Thyroid gland (tissue), 4 donors: ENCODE results near the gene C1orf167. TPM values are rescaled to one million over a fixed set of nuclear protein-coding genes. Genes with fewer than 3 reads are reported as not detected.
A peak's percentile ranks its signal among the peaks of the same experiment; 100 is the strongest.

Source experiments
- DNase-seq, 2 donors: peaks; one replicate each; pipeline ENCODE4 v3.0.0-alpha.2; 2019
- H3K27ac ChIP-seq, 3 donors: fragments of 200-600 bp; sonication (generic); 1 replicate in 2 of 3; 2 replicates in 1 of 3; pipeline ENCODE4 v1.5.1; 2016 to 2019; ENCODE audit warnings: mild to moderate bottlenecking in 1 of 3, moderate library complexity in 1 of 3
- H3K27me3 ChIP-seq: fragments of 200-600 bp; sonication (generic); one replicate; pipeline ENCODE4 v1.5.1; 2019
- H3K36me3 ChIP-seq, 2 donors: fragments of 200-600 bp; sonication (generic); one replicate each; pipeline ENCODE4 v1.5.1; 2016 to 2019
- H3K4me1 ChIP-seq, 2 donors: fragments of 200-600 bp; sonication (generic); one replicate each; pipeline ENCODE4 v1.5.1; 2017 to 2019
- H3K4me3 ChIP-seq, 3 donors: fragments of 200-600 bp; sonication (generic); replicated peaks in 1 of 3; 1 replicate in 2 of 3; 2 replicates in 1 of 3; pipeline ENCODE4 v1.5.1; 2016; ENCODE audit warnings: mild to moderate bottlenecking in 1 of 3
- H3K9me3 ChIP-seq: fragments of 200-600 bp; sonication (generic); one replicate; pipeline ENCODE4 v1.5.1; 2017
- CTCF ChIP-seq, 6 experiments: fragments of 200-600 bp in 3 of 6; fragments of 450-650 bp in 3 of 6; sonication (generic) in 3 of 6; IDR thresholded peaks; one replicate each; pipeline ENCODE4 v1.5.1; 2016 to 2019; ENCODE audit warnings: antibody characterized with exemption in 6 of 6, mild to moderate bottlenecking in 2 of 6, inconsistent platforms in 1 of 6, moderate library complexity in 1 of 6
- POLR2A ChIP-seq, 2 donors: fragments of 450-650 bp; IDR thresholded peaks; one replicate each; pipeline ENCODE4 v1.6.1; 2017; ENCODE audit warnings: antibody characterized with exemption in 2 of 2, mild to moderate bottlenecking in 2 of 2, moderate library complexity in 1 of 2
- WGBS, 2 donors: methylation state at CpG; one replicate each; pipeline ENCODE4 v1.1.5; 2017; 5-methylcytosine and 5-hydroxymethylcytosine counted together
- intact Hi-C: fragments of 100-400 bp; cut with DNase I; formaldehyde crosslinking; loops from one replicate; pipeline ENCODE4 v1.15.1; 2023
- total RNA-seq, 4 donors: library from RNA; depleted of rRNA; stranded (reverse); fragments of >200 nt; gene quantifications; one replicate each; pipeline ENCODE4 v1.2.3, GENCODE V29; 2016

The C1orf167 gene
- total RNA-seq, 4 donors from 2014 or later = 0.22 to 6.3 TPM; not detected in 2

GRCh38 chr1:11782127-11782708 lies 20.2 kb downstream of the C1orf167 start:
- Histone ChIP-seq H3K27ac (no peak overlapping the region), H3K4me3 (no peak overlapping the region), H3K4me1 (peaks cover 22 to 32% of the 10 kb centered on the region in 2 donors), H3K9me3 (no peaks in the 10 kb centered on the region), H3K27me3 (no peaks in the 10 kb centered on the region), H3K36me3 (no peaks in the 10 kb centered on the region)
- intact Hi-C loops = no loop called here
- no peak for DNase-seq
- WGBS, 2 donors = 88 to 94% methylated on average over 5 to 6 of the region's 6 CpGs
- no peak for TF ChIP-seq CTCF (IDR thresholded peaks at IDR 0.05)
- TF ChIP-seq POLR2A (IDR thresholded peaks at IDR 0.05) = no peak

DNA sequence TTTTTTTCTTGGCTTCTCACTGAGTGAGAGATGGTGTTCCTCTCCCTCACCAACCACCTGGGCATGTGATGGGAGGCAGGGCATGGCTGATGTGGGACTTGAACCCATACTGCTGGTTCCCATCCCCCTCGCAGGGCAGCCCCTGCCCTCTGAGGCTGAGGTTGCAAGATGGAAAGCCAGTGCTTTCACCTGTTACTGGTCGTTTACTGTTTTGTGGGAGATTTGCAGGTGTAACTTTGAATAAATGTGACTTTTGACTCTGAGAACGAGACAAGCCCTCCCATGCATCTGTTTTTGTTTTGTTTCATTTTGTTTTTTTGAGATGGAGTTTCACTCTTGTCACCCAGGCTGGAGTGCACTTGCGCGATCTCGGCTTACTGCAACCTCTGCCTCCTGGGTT lies 21.6 kb downstream of the C1orf167 start:
- no peak for DNase-seq
- Histone ChIP-seq H3K9me3 (no peaks in the 10 kb centered on the region), H3K4me1 (peaks cover 35 to 45% of the 10 kb centered on the region in 2 donors), H3K4me3 (no peak overlapping the region), H3K36me3 (no peaks in the 10 kb centered on the region), H3K27me3 (no peaks in the 10 kb centered on the region), H3K27ac (no peak overlapping the region)
- 96% methylated on average over 6 of the region's 6 CpGs for WGBS, 2 donors
- no peak for TF ChIP-seq CTCF (IDR thresholded peaks at IDR 0.05)
- TF ChIP-seq POLR2A (IDR thresholded peaks at IDR 0.05) = no peak
- intact Hi-C loops = no loop called here

- 46 to 76% methylated on average over 5 to 10 of the region's 21 CpGs for WGBS, 2 donors
- no peak for DNase-seq
- intact Hi-C loops = no loop called here
Observed at GRCh38 chr1:11784256-11784992, 22.4 kb downstream of the C1orf167 start.

DNA sequence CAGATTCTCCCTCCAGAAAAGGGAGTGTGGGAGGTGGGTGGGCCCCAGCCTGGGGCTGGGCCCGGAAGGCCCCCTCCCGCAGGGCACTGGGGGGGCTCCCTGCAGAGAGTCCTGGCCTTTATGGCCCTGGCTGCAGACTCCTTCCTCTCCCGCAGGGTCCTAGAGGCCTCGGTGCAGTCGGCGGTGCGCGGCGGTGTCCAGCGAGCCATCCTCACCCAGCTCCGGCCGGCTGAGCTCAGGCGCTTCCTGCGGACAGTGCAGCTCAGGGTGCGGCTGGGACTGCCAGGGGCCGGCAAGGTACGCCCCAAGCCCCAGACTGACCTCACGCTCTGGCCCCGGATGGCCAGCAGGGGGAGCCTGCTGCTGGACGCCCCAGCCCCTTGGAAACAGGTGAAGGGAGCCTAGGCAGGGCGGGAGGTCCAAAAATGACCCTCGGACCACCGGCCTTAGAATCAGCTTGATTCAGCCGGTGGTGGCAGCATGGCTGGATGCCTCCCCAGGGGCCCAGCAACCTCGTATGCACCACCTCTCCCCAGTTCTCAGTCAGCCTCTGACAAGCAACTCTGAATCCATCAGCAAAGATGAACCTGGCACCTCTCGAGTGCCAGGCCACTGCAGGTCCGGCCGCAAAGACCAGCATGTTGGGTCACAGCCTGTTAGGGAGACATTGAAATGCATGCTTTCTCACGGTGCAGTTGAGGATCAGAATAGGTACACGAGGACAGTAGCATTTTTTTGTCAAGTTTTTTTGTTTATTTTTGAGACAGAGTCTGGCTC lies 23.2 kb downstream of the C1orf167 start:
- 0 to 25% methylated on average over 2 to 8 of the region's 30 CpGs for WGBS, 2 donors
- peak; percentile 76 for DNase-seq
- intact Hi-C loops = no loop called here

More at GRCh38 chr1:11784256-11784992, 22.4 kb downstream of the C1orf167 start:
- no peak for TF ChIP-seq POLR2A (IDR thresholded peaks at IDR 0.05)
- TF ChIP-seq CTCF (IDR thresholded peaks at IDR 0.05) = no peak
- no peaks in the 10 kb centered on the region for H3K9me3 ChIP-seq
- peaks cover 43 to 54% of the 10 kb centered on the region in 2 donors for H3K4me1 ChIP-seq
- H3K27ac ChIP-seq = peak overlapping the region in 2 of 3 donors; percentile 5 to 97
- H3K27me3 ChIP-seq = no peaks in the 10 kb centered on the region
- no peaks in the 10 kb centered on the region for H3K36me3 ChIP-seq
- no peak overlapping the region for H3K4me3 ChIP-seq

More for the DNA sequence above, 23.2 kb downstream of the C1orf167 start:
- H3K4me3 ChIP-seq = no peak overlapping the region
- H3K9me3 ChIP-seq = no peaks in the 10 kb centered on the region
- peaks cover 0 to 2% of the 10 kb centered on the region in 2 donors for H3K36me3 ChIP-seq
- H3K4me1 ChIP-seq = peaks cover 51 to 61% of the 10 kb centered on the region in 2 donors
- peak overlapping the region; percentile 5 to 97 (median 14) for H3K27ac ChIP-seq
- no peaks in the 10 kb centered on the region for H3K27me3 ChIP-seq
- TF ChIP-seq CTCF (IDR thresholded peaks at IDR 0.05) = peak; percentile 36 to 81 (median 72)
- peak in 1 of 2 donors; percentile 12 for TF ChIP-seq POLR2A (IDR thresholded peaks at IDR 0.05)
